HG03060 (cell line): Measurements from ENCODE around the gene UTP4.
"Not testable (repeated sequence)": the region's sequence is repeated elsewhere in the genome, so short reads cannot be mapped to it uniquely, and the experiment has no call there.

ENCODE experiments used
- ATAC-seq: cut with Tn5 transposase; IDR thresholded peaks from one replicate; pipeline ENCODE4 v1.9.1; 2021; ENCODE audit warnings: low read depth, moderate number of reproducible peaks; ENCODE audit not compliant: unreplicated experiment

UTP4 gene

DNA sequence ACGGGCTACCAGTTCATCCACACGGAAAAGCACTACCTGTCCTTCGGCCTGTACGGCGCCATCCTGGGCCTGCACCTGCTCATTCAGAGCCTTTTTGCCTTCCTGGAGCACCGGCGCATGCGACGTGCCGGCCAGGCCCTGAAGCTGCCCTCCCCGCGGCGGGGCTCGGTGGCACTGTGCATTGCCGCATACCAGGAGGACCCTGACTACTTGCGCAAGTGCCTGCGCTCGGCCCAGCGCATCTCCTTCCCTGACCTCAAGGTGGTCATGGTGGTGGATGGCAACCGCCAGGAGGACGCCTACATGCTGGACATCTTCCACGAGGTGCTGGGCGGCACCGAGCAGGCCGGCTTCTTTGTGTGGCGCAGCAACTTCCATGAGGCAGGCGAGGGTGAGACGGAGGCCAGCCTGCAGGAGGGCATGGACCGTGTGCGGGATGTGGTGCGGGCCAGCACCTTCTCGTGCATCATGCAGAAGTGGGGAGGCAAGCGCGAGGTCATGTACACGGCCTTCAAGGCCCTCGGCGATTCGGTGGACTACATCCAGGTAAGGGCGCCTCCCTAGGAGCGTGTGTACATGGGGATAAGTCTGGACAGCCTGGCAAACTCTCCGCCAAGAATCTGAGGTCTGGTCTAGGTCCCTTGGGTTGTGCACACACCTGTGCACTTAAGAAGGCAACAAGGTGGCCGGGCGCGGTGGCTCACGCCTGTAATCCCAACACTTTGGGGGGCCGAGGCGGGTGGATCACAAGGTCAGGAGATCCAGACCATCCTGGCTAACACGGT lies 22.8 kb upstream of the UTP4 start:
- ATAC-seq = no peak

DNA sequence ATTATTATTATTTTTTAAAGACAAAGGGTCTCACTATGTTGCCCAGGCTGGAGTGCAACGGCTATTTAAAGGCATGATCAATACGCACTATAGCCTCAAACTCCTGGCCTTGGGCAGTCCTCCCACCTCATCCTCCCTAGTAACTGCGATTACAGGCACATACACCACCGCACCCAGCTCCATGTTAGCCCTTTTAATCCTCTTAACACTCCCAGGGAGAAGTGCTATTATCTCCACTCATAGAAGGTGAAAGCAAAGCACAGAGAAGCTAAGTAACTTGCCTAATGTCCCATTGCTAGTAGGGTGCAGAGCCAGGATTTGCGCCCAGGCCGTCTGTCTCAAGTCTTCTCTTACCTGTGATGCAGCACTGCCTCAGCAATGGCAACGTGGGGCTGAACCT lies 22.0 kb upstream of the UTP4 start:
- ATAC-seq = no peak

DNA sequence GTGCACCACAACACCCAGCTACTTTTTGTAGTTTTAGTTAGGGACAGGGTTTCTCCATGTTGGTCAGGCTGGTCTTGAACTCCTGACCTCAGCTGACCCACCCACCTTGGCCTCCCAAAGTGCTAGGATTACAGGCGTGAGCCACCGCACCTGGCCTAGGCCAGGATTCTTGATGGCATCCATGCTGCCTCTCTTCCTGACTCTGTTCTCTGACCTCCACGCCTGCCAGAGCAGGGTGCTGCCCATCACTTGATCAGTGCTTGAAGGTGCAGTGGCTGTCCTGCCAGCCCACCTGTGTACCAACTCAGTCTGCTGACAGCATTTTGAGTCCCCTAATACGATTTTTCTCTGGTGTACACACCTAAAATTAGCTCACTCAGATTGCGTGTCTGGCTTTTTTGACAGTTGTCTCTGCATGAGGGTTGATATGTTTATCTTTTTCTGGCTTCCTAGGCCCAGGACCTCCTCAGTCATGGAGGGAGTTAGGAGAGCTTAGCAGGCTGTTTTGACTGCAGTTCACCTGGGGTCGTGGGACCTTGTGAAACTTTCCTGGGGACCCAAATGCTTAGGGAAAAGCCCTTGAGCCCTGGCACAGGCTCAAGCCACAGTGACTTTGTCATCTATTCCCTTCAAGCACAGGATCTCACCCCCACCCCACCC lies 21.1 kb upstream of the UTP4 start:
- ATAC-seq = no peak

DNA sequence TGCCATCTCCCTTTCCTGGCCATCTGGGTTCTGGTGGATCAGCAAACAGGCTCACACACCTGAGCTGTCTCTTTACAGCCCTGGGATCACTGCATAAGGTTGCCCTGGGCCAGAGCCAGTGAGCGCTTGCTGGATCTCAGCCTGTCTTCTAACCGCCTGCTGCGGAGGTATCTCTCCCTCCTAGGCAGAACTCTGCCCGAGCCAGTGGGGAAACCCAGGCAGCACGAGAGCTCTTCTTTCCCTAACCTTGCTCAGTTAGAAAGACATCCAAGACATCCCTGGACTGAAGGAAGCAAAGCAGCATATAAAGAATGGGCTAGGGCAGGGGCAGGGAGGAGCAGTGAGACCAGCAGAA lies 20.6 kb upstream of the UTP4 start:
- ATAC-seq = no peak

DNA sequence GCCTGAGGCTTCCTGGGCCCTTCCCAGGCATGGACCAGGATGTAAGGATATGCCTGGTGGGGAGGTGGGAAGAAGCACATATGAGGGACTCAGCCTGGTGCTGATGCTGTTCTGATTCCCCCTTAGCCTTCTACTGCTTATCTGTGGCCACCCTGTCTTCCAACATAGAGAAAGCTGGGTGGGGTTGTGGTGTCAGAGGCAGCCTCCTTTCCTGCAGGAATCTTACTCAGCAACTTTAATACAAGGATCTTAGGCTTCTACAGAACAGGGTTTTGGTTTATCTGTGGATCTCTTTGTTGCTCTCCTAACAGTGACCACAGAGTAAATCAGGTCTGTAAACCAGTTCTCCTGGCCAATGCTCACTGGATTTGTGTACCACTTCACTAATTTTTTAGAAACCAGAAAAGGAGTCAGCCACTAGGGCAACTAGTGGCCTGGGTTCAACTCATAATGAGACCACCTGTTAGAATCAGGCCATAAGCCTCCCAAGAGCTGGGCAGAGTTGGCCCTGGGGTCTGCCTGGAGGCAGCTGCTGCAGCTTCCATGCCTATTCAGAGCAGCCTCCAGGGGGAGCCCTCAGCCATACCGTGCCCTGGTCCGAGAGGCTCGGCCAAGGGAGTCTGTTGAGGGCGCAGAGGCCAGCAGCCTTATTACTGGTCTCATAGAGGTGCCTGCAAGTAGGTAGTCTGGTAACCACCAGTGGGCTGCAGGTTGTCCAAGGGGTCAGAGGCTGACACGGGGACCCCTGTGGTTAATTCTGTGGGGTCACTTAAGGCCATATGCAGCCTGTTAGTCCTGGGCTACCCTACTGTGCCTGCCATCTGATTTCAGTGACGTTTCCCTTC lies 19.9 kb upstream of the UTP4 start:
- ATAC-seq = no peak

DNA sequence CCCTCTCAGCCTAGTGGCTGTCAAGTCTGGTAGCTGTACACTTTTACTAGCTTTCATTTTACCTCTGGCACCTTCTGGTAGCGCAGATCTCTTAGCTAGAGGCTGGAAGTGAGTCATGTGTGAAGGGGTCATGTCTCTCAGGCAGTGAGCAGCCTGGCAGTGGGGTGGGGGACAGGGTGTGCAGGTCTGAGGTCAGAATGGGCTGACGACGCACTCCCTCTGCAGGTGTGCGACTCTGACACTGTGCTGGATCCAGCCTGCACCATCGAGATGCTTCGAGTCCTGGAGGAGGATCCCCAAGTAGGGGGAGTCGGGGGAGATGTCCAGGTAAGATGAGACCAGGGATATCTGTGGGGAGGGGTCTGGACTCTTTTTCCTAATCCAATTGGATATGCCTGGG lies 19.2 kb upstream of the UTP4 start:
- ATAC-seq = no peak

DNA sequence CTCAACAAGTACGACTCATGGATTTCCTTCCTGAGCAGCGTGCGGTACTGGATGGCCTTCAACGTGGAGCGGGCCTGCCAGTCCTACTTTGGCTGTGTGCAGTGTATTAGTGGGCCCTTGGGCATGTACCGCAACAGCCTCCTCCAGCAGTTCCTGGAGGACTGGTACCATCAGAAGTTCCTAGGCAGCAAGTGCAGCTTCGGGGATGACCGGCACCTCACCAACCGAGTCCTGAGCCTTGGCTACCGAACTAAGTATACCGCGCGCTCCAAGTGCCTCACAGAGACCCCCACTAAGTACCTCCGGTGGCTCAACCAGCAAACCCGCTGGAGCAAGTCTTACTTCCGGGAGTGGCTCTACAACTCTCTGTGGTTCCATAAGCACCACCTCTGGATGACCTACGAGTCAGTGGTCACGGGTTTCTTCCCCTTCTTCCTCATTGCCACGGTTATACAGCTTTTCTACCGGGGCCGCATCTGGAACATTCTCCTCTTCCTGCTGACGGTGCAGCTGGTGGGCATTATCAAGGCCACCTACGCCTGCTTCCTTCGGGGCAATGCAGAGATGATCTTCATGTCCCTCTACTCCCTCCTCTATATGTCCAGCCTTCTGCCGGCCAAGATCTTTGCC lies 18.0 kb upstream of the UTP4 start:
- no peak for ATAC-seq

DNA sequence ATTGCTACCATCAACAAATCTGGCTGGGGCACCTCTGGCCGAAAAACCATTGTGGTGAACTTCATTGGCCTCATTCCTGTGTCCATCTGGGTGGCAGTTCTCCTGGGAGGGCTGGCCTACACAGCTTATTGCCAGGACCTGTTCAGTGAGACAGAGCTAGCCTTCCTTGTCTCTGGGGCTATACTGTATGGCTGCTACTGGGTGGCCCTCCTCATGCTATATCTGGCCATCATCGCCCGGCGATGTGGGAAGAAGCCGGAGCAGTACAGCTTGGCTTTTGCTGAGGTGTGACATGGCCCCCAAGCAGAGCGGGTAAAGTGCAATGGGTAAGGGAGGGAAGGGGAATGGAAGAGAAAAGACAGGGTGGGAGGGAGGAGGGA lies 17.5 kb upstream of the UTP4 start:
- no peak for ATAC-seq

DNA sequence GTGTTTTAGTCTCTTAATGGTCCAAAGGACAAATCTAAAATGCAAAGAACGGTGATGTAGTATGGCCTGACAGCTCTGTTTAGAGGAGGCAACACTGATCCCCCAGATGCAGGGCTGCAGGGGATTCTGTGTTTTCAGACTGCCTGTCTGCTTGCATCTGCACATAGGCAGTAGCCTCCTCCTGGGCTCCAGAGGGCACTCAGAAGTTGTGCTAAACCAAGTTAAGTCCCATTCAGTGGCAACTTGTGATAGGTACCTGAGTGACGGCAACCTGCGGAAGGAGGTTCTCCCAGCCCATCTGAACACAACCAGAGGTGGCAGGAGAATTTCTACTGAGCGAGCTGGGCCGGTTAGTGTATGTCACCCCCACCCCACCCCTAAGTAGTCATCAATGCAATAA lies 17.1 kb upstream of the UTP4 start:
- no peak for ATAC-seq

DNA sequence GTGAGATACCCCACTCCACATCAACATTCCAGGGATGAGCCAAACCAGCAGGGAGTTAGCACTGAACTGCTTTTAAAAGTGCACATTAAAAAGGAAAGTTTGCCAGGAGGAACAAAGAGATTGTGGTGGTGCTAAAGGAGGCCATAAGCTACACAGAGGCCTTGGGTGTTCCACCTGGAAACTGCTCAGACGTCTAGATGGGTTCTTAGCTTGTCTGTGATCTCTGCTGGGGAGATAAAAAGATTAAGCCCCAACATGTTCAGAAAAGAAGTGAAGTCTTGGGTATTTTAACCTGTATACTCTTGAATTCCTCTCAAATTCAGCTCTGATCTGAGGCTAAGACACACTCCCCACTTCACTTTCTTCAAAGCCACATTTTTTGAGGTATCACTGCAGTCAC lies 16.6 kb upstream of the UTP4 start:
- no peak for ATAC-seq

DNA sequence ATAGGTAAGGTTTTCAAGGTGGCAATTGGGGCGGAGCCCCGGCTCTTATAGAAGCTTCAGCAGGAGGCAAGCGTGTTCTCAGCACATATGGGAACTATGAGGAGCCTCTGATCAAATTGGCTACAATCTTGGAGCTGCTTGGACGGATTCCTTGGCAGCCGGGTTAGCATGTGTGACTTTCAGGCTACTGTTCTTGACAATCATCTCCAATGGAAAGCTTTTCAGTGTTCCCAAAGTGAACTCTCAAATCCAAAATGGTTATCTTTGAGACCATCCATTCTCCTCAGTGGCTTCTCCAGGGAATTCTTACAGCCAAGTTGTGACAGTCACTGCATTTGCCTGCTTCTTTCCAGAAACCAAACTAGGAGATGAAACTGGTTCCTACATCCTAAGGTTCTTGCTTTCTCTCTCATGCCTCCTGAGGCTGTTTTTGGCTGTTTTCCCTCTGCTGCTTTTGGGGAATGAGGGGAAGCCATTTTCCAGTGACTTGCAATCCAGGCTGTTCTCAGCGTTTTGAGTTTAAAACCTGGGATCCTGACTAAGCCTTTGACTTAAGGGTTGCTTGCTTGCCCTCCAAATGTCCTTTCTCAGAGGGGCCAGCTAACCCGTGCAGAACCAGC lies 16.1 kb upstream of the UTP4 start:
- no peak for ATAC-seq

DNA sequence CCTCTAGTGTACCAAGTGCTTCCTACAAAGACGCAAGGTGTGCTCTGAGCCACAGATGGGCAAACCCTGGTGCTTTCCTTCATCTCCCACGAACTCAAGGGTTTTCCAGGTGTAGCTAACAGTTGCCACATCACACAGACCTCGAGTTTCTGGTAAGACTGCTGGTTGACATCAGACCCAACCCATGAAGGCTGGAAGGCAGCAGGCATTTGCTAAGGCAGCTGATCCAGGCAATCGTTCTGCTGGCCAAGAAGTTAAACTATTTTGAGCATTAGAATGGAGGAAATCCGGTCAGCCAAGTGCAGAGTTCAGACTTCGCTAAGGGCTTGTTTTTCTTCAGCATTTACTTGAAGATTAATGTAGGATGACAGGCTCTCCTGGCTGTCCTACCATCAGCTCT lies 15.5 kb upstream of the UTP4 start:
- ATAC-seq = no peak

DNA sequence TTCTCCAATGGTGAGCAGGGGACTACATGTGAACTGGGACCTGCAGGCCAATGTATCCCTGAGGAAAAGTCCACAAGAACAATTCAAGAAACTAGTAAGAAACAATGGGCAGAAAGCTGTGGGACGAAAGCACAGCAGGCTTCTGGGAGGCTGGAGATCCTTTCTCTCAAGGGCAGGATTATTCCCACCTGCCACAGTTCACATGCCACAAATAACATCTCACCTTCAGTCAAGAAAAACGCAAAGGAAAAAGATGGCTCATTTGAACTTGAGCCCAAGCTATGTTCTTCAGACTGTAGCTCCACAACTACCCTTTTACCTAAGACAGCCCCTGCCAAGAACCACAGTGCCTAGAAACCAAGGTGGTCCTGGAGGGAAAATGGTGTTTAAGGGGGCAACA lies 14.0 kb upstream of the UTP4 start:
- ATAC-seq = no peak

DNA sequence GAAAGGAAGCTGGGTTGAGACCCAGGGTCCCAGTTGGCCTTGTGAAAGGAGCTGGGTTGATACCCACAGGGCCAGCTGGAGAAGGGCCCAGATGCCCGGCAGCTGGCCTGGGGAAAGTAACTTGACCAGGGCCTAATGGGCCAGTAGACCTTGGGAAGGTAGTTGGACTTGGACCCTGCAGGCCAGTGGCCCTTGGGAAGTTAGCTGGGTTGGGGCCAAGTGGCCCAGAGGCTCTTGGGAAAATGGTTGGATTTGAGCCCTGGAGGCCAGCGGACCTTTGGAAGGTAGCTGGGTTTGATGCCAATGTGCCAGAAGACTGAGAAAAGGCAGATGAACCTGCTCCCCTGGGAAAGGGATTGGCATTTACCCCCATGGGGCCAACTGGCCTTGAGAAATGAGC lies 13.5 kb upstream of the UTP4 start:
- ATAC-seq = no peak

DNA sequence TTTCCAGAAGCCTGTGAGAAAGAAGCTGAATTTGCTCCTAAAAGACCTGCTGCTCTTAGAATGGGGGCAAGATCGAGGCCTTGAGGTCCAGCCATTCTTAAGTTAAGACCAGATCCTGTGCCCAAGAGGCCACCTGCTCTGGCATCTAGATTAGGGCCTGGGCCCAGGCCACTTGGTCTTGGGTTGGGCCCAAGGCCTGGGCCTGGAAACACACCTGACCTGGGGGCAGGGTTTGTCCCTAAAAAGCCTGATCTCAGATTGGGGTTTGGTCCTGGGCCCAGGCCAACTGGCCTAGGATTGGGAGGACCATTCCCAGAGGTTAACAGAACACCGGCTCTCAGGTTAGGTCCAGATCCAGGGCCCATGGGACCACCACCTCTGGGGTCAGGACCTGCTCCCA lies 12.9 kb upstream of the UTP4 start:
- no peak for ATAC-seq

DNA sequence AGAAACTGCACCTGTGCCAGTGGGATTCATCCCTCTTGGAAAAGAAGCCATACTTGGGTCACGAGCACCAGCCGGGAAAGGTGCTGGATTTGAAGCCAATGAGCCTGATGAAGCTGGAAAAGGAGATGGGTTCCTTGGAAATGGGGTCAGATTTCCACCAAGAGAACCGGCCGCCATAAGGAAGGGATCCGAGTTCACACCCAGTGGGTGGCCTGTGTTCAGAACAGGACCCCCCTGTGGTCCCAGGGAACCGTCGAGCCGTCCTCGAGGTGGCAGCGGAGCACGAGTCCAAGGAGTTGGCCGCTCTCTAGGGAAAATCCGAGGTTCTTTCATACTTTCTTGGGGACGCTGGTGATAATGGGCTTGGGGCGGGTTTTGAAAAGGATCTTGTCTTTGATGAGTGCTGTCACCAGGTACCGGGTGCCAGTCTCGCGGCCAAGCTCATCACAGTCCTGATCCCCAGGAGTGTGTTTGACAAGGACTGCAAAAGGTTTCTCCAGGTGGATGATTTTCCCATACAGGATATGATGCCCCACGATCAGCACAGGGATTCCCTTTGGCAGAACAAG lies 12.3 kb upstream of the UTP4 start:
- no peak for ATAC-seq

DNA sequence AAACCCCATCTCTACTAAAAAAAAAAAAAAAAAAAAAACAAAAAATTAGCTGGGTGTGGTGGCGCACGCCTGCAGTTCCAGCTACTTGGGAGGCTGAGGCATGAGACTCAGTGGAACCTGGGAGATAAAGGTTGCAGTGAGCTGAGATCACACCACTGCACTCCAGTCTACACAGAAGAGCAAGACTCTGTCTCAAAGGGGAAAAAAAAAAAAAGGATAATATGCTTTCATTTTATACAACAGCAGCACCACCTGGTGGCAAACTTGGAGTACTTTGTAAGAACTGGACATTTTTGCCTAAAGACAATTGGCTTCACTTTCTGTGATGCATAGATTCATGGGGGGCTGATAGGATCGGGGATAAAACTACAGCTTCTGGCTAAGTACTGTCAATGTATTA lies 8.5 kb upstream of the UTP4 start:
- ATAC-seq = no peak

DNA sequence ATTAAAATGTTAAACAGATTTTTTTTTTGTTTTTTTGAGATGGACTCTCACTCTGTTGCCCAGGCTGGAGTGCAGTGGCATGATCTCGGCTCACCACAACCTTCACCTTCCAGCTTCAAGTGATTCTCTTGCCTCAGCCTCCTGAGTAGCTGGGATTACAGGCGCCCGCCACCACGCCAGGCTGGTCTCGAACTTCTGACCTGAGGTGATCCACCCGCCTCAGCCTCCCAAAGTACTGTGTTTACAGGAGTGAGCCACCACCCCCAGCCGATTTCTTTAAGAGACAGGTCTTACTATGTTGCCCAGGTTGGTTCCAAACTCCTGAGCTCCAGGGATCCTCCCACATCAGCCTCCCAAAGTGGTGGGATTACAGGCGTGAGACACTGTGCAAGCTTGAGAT lies 8.0 kb upstream of the UTP4 start:
- not testable (repeated sequence) for ATAC-seq

DNA sequence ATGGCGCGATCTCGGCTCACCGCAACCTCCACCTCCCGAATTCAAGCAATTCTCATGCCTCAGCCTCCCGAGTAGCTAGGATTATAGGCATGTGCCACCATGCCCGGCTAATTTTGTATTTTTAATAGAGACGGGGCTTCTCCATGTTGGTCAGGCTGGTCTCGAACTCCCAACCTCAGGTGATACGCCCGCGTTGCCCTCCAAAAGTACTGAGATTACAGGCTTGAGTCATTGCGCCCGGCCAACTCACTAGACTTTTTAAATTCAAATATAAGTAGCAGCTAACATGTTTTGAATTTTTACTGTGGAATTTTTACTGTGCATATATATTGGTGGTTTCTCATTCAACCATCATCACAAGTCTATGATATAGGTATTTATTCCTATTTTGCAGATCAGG lies 7.5 kb upstream of the UTP4 start:
- not testable (repeated sequence) for ATAC-seq

DNA sequence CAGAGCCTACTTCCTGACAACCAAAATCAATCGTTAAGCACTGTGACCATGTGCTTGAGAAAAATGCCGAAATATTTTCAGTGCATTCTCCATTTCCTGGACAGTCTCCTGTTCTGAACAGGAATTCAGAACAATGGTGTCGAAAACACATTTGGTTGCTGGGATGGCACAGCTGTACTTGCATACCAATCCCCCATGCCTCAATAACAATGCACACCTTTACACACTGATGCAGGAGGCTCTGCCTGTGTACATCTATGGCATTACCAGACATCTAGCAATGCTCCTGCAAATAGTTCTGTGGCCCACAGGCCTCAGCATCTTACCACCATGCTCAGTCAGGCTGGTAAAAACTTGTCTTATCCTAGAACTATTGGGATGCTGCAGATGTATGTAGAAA lies 6.2 kb upstream of the UTP4 start:
- no peak for ATAC-seq
